IMR-90 (cell line): ENCODE data around the gene MTMR3. TPM values are rescaled to one million over a fixed set of nuclear protein-coding genes. Genes with fewer than 3 reads are reported as not detected.

Source experiments
- ATAC-seq: fragments of 200-7000 bp; cut with Tn5 transposase; 2 replicates; pipeline ENCODE4 v1.9.1; 2020; ENCODE audit warnings: low read depth, mild to moderate bottlenecking, moderate library complexity
- BruUV-seq: library from RNA; stranded (reverse); fragments of 400-500 nt; replicated peaks from 2 replicates; lab custom pipeline; 2021; lab: Mats Ljungman, UMichigan
- CTCF ChIA-PET: fragments of 300-600 bp; formaldehyde crosslinking; extraction: SDS; loops from one replicate; lab custom pipeline; 2021; ENCODE audit warnings: antibody characterized with exemption; lab: Yijun Ruan, JAX
- POLR2A ChIA-PET: fragments of 300-600 bp; sonication (Branson Sonifier 250); formaldehyde crosslinking; loops from one replicate; lab custom pipeline; 2022; ENCODE audit warnings: antibody characterized with exemption; ENCODE audit not compliant: unreplicated experiment; lab: Charles Lee
- DNase-seq: peaks from one replicate; pipeline ENCODE4 v3.0.0; 2013
- H2AFZ ChIP-seq: replicated peaks from 2 replicates; pipeline ENCODE3; 2013; ENCODE audit warnings: low read length, mild to moderate bottlenecking; ENCODE audit not compliant: poor library complexity
- H2AK5ac ChIP-seq: 2 replicates; pipeline ENCODE4 v1.6.1; 2013; ENCODE audit warnings: low read depth, low read length, inconsistent platforms
- H2AK9ac ChIP-seq: replicated peaks from 2 replicates; pipeline ENCODE3; 2013; ENCODE audit warnings: mild to moderate bottlenecking, low read depth, low read length, moderate library complexity; ENCODE audit not compliant: poor library complexity
- H2BK120ac ChIP-seq: 2 replicates; pipeline ENCODE4 v1.6.1; 2013; ENCODE audit warnings: low read depth, low read length, inconsistent platforms
- H2BK15ac ChIP-seq: 3 replicates; pipeline ENCODE4 v1.6.1; 2013; ENCODE audit warnings: low read depth, low read length, inconsistent platforms
- H2BK20ac ChIP-seq: 2 replicates; pipeline ENCODE4 v1.6.1; 2013; ENCODE audit warnings: low read depth, mild to moderate bottlenecking, inconsistent platforms, low read length, moderate library complexity
- H2BK5ac ChIP-seq: 2 replicates; pipeline ENCODE4 v1.6.1; 2013; ENCODE audit warnings: mild to moderate bottlenecking, low read depth, low read length, inconsistent platforms; ENCODE audit not compliant: poor library complexity, severe bottlenecking
- H3K14ac ChIP-seq: replicated peaks from 2 replicates; pipeline ENCODE4 v1.6.1; 2013; ENCODE audit warnings: low read depth, low read length, inconsistent platforms
- H3K18ac ChIP-seq: 2 replicates; pipeline ENCODE4 v1.6.1; 2013; ENCODE audit warnings: low read depth, low read length, control low read depth
- H3K23ac ChIP-seq: 2 replicates; pipeline ENCODE4 v1.6.1; 2013; ENCODE audit warnings: low read depth, low read length, inconsistent platforms
- H3K27ac ChIP-seq: 2 replicates; pipeline ENCODE4 v1.5.1; 2013; ENCODE audit warnings: mild to moderate bottlenecking, control low read depth, low read length; ENCODE audit not compliant: insufficient read depth
- H3K27me3 ChIP-seq: 2 replicates; pipeline ENCODE4 v1.6.1; 2013; ENCODE audit warnings: low read length; ENCODE audit not compliant: control insufficient read depth, insufficient read depth
- H3K36me3 ChIP-seq: 2 replicates; pipeline ENCODE4 v1.6.1; 2013; ENCODE audit warnings: low read length, mixed read lengths; ENCODE audit not compliant: control insufficient read depth, insufficient read depth
- H3K4ac ChIP-seq: 2 replicates; pipeline ENCODE4 v1.6.1; 2013; ENCODE audit warnings: low read depth, low read length, inconsistent platforms
- H3K4me1 ChIP-seq: 2 replicates; pipeline ENCODE4 v1.6.1; 2013; ENCODE audit warnings: low read length, mixed read lengths; ENCODE audit not compliant: control insufficient read depth, insufficient read depth
- H3K4me2 ChIP-seq: 2 replicates; pipeline ENCODE4 v1.6.1; 2013; ENCODE audit warnings: low read depth, mild to moderate bottlenecking, control low read depth, low read length, moderate library complexity
- H3K4me3 ChIP-seq: 2 replicates; pipeline ENCODE4 v1.5.1; 2013; ENCODE audit warnings: low read depth, mild to moderate bottlenecking, control low read depth, low read length, moderate library complexity; ENCODE audit not compliant: insufficient read depth
- H3K56ac ChIP-seq: 2 replicates; pipeline ENCODE4 v1.6.1; 2013; ENCODE audit warnings: low read length, inconsistent platforms; ENCODE audit not compliant: insufficient read depth; ENCODE audit errors: extremely low read depth
- H3K79me1 ChIP-seq, 2 experiments: 2 replicates each; pipeline ENCODE4 v1.6.1; 2013; ENCODE audit warnings: low read length in 2 of 2, inconsistent platforms in 1 of 2, low read depth in 1 of 2
- H3K9ac ChIP-seq: 2 replicates; pipeline ENCODE4 v1.6.1; 2013; ENCODE audit warnings: low read depth, low read length, control low read depth
- H3K9me1 ChIP-seq: 2 replicates; pipeline ENCODE4 v1.6.1; 2013; ENCODE audit warnings: low read length, inconsistent platforms; ENCODE audit not compliant: insufficient read depth
- H3K9me3 ChIP-seq: 2 replicates; pipeline ENCODE4 v1.6.1; 2013; ENCODE audit warnings: low read length; ENCODE audit not compliant: control insufficient read depth, insufficient read depth
- H4K20me1 ChIP-seq: 2 replicates; pipeline ENCODE4 v1.6.1; 2013; ENCODE audit warnings: low read length, inconsistent platforms; ENCODE audit not compliant: insufficient read depth
- H4K5ac ChIP-seq: 2 replicates; pipeline ENCODE4 v1.6.1; 2013; ENCODE audit warnings: mild to moderate bottlenecking, low read depth, low read length, control low read depth
- H4K8ac ChIP-seq, 2 experiments: 2 replicates each; pipeline ENCODE4 v1.6.1; 2013; ENCODE audit warnings: low read depth in 2 of 2, low read length in 2 of 2, control low read depth in 1 of 2, inconsistent platforms in 1 of 2
- H4K91ac ChIP-seq: 2 replicates; pipeline ENCODE4 v1.6.1; 2013; ENCODE audit warnings: low read depth, low read length, inconsistent platforms; ENCODE audit not compliant: insufficient read depth
- CTCF ChIP-seq: conservative IDR thresholded peaks from 2 replicates; pipeline ENCODE4 v1.5.1; 2012; ENCODE audit warnings: mild to moderate bottlenecking, low read depth, low read length, improper control_type of control experiment
- FOS ChIP-seq: fragments of 150-350 bp; IDR thresholded peaks from 2 replicates; pipeline ENCODE4 v1.6.1; 2016; ENCODE audit warnings: low read depth, low read length
- POLR2A ChIP-seq: IDR thresholded peaks from 2 replicates; pipeline ENCODE4 v1.6.1; 2012; ENCODE audit warnings: mild to moderate bottlenecking, low read depth, low read length
- RAD21 ChIP-seq: IDR thresholded peaks from 2 replicates; pipeline ENCODE4 v1.6.1; 2012; ENCODE audit warnings: low read length, improper control_type of control experiment
- SMC3 ChIP-seq: fragments of 150-350 bp; IDR thresholded peaks from 2 replicates; pipeline ENCODE4 v1.6.1; 2016; ENCODE audit warnings: low read depth, mild to moderate bottlenecking, antibody characterized with exemption, low read length, moderate library complexity
- WGBS, 2 experiments: methylation state at CpG; one replicate each; pipeline versions ENCODE4 v1.1.5 to v1.1.7; 2013; ENCODE audit warnings: missing lambda C conversion rate in 2 of 2; ENCODE audit not compliant: insufficient read length in 1 of 2; ENCODE audit errors: extremely low coverage in 2 of 2; 5-methylcytosine and 5-hydroxymethylcytosine counted together
- dilution Hi-C: fragments of 300-500 bp; cut with HindIII; formaldehyde crosslinking; loops from one replicate; pipeline ENCODE4 v1.14.3; 2018; ENCODE audit warnings: low sequenced_read_pairs; ENCODE audit not compliant: unreplicated experiment
- in situ Hi-C: fragments of 300-500 bp; cut with MboI; formaldehyde crosslinking; loops from 3 replicates; pipeline ENCODE4 v1.14.3; 2019; ENCODE audit warnings: low sequenced_read_pairs, inconsistent platforms, mixed read lengths
- intact Hi-C: fragments of 100-400 bp; cut with micrococcal nuclease; formaldehyde crosslinking; loops from 2 replicates; pipeline ENCODE4 v1.10.0; 2022
- polyA plus RNA-seq, 3 experiments: library from polyadenylated mRNA; depleted of rRNA; stranded (reverse); fragments of >200 nt; gene quantifications; 2 replicates each; pipeline ENCODE4 v1.2.3, GENCODE V29; 2012; ENCODE audit warnings: low replicate concordance in 1 of 3
- total RNA-seq: library from RNA; depleted of rRNA; stranded (reverse); fragments of >200 nt; gene quantifications from 2 replicates; pipeline ENCODE4 v1.2.3, GENCODE V29; 2012

MTMR3 gene
- total and polyA plus RNA-seq, 2 of the 4 experiments (the other 2 are of a cell fraction): 21.3 to 29.4 TPM

GRCh38 chr22:30005213-30005857 is 122.4 kb downstream of the MTMR3 start:
- Histone ChIP-seq H3K56ac (no peak overlapping the region), H4K5ac (no peak overlapping the region), H3K4me1 (peaks cover 8% of the 10 kb centered on the region), H2AK9ac (no peak overlapping the region), H4K8ac (no peak overlapping the region), H3K4ac (no peak overlapping the region), H3K9me1 (peaks cover 5% of the 10 kb centered on the region; the same call in 1 of the 2 replicates), H2AFZ (no peak overlapping the region), H2AK5ac (no peak overlapping the region), H3K27ac (no peak overlapping the region), H3K36me3 (peaks cover 23% of the 10 kb centered on the region), H3K79me1 (peaks cover 4 to 19% of the 10 kb centered on the region in 2 experiments; a peak in 3 of 4 replicates), H2BK15ac (no peak overlapping the region), H3K4me3 (no peak overlapping the region), H2BK20ac (no peak overlapping the region), H3K23ac (no peak overlapping the region), H2BK120ac (no peak overlapping the region), H4K91ac (no peak overlapping the region), H4K20me1 (peaks cover 9% of the 10 kb centered on the region; the same call in 1 of the 2 replicates), H3K18ac (no peak overlapping the region), H3K27me3 (no peaks in the 10 kb centered on the region), H3K9me3 (no peaks in the 10 kb centered on the region), H2BK5ac (no peak overlapping the region), H3K9ac (no peak overlapping the region), H3K4me2 (no peak overlapping the region), H3K14ac (no peak overlapping the region)
- intact Hi-C loops (loop anchor here (1.0 to 5.0 kb wide), 4 partner anchors 163 to 315 kb away; no protein-coding TSS in a partner anchor), dilution Hi-C loops (no loop called here), in situ Hi-C loops (loop anchor here (10.0 kb wide), 1 partner anchor 371 kb away; no protein-coding TSS in a partner anchor)
- TF ChIP-seq RAD21 (peak; percentile 95), FOS (no peak), CTCF (peak; percentile 95), SMC3 (peak; percentile 90), POLR2A (no peak; the same call in 1 of the 2 replicates)
- ChIA-PET CTCF (interaction anchor here (0.6 to 1.6 kb wide), 17 partner anchors 10 to 316 kb away, joined by 3 to 6 read pairs (median 4); no protein-coding TSS in a partner anchor), POLR2A (no interaction called here)
- no CpG with 5 or more reads among the region's 3 CpGs for WGBS, 2 experiments
- no TSS peak for BruUV-seq
- peak; percentile 68 for DNase-seq
- ATAC-seq: peak; percentile 88
